Measurements from ENCODE around the gene MAD1L1. TPM values are rescaled to one million over a fixed set of nuclear protein-coding genes. Genes with fewer than 3 reads are reported as not detected.

The MAD1L1 gene
- total RNA-seq, 1 donor from 2014 or later: 16.2 TPM

DNA sequence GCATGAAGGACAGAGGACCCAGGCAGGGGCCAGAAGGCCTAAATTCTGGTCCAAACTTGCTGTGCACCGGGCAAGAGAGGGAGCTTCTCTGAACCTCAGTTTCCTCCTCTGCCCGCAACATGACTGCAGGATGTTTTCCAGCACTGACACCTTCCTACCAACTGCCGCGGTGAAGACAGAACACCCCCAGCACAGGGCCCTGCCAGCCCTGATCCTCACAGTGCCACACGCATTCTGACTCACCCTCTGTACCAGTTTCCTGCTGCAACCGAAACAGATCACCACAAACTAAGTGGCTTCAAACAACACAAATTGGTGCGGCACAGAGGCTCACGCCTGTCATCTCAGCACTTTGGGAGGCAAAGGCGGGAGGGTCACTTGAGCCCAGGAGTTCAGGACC lies 18.1 kb downstream of the MAD1L1 start:
- no peaks in the 10 kb centered on the region for H3K9me3 ChIP-seq (replicated peaks)
- H3K27ac ChIP-seq (replicated peaks): peak overlapping the region; percentile 88
- H3K36me3 ChIP-seq: peaks cover 71% of the 10 kb centered on the region
- peaks cover 31% of the 10 kb centered on the region for H3K4me1 ChIP-seq
- TF ChIP-seq, protein P1, sequence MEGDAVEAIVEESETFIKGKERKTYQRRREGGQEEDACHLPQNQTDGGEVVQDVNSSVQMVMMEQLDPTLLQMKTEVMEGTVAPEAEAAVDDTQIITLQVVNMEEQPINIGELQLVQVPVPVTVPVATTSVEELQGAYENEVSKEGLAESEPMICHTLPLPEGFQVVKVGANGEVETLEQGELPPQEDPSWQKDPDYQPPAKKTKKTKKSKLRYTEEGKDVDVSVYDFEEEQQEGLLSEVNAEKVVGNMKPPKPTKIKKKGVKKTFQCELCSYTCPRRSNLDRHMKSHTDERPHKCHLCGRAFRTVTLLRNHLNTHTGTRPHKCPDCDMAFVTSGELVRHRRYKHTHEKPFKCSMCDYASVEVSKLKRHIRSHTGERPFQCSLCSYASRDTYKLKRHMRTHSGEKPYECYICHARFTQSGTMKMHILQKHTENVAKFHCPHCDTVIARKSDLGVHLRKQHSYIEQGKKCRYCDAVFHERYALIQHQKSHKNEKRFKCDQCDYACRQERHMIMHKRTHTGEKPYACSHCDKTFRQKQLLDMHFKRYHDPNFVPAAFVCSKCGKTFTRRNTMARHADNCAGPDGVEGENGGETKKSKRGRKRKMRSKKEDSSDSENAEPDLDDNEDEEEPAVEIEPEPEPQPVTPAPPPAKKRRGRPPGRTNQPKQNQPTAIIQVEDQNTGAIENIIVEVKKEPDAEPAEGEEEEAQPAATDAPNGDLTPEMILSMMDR (IDR thresholded peaks at IDR 0.05; ENCODE audit: borderline replicate concordance): no peak
- H3K4me3 ChIP-seq: no peak overlapping the region
- H3K27me3 ChIP-seq (ENCODE audit: low read depth): no peaks in the 10 kb centered on the region
- no peak for DNase-seq
- intact Hi-C loops (cut with micrococcal nuclease): no loop called here

- DNase-seq: peak; percentile 80
- Histone ChIP-seq H3K27me3 (ENCODE audit: low read depth) (no peaks in the 10 kb centered on the region), H3K4me1 (peaks cover 31% of the 10 kb centered on the region), H3K9me3 (replicated peaks) (no peaks in the 10 kb centered on the region), H3K4me3 (no peak overlapping the region), H3K36me3 (peaks cover 66% of the 10 kb centered on the region), H3K27ac (replicated peaks) (peak overlapping the region; percentile 88)
- TF ChIP-seq, protein P1 (IDR thresholded peaks at IDR 0.05; ENCODE audit: borderline replicate concordance): no peak
- intact Hi-C loops (cut with micrococcal nuclease): no loop called here
Observed at GRCh38 chr7:2213551-2214215, 19.1 kb downstream of the MAD1L1 start.

- H3K36me3 ChIP-seq: peaks cover 64% of the 10 kb centered on the region
- peaks cover 31% of the 10 kb centered on the region for H3K4me1 ChIP-seq
- peak overlapping the region; percentile 88 for H3K27ac ChIP-seq (replicated peaks)
- DNase-seq: no peak
- TF ChIP-seq, protein P1 (IDR thresholded peaks at IDR 0.05; ENCODE audit: borderline replicate concordance): no peak
- no peak overlapping the region for H3K4me3 ChIP-seq
- H3K9me3 ChIP-seq (replicated peaks): no peaks in the 10 kb centered on the region
- intact Hi-C loops (cut with micrococcal nuclease): no loop called here
- H3K27me3 ChIP-seq (ENCODE audit: low read depth): no peaks in the 10 kb centered on the region
Observed at GRCh38 chr7:2212906-2213305, 19.8 kb downstream of the MAD1L1 start.

DNA sequence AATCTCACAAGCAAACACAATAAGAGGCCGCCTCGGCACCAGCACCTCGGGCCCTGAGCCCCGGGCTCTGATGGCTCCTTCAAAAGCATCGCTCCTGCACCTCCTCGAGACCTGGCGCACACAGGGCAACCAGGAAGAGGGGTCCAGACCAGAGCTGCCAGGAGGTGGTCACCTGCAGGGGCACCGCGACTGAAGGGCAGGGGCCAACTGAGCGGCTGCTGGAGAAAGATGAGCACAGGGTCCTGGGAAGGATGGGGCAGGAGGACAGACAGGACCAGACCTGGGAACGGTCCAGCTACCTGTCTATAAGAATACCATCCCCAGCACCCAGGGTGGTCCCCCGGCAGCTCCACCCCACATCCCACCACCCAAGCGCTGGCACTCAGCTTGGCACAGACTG lies 20.8 kb downstream of the MAD1L1 start:
- Histone ChIP-seq H3K9me3 (replicated peaks) (no peaks in the 10 kb centered on the region), H3K4me3 (no peak overlapping the region), H3K27ac (replicated peaks) (no peak overlapping the region), H3K4me1 (peaks cover 31% of the 10 kb centered on the region), H3K36me3 (peaks cover 63% of the 10 kb centered on the region), H3K27me3 (ENCODE audit: low read depth) (no peaks in the 10 kb centered on the region)
- intact Hi-C loops (cut with micrococcal nuclease): no loop called here
- TF ChIP-seq, protein P1 (IDR thresholded peaks at IDR 0.05; ENCODE audit: borderline replicate concordance): no peak
- DNase-seq: no peak

DNA sequence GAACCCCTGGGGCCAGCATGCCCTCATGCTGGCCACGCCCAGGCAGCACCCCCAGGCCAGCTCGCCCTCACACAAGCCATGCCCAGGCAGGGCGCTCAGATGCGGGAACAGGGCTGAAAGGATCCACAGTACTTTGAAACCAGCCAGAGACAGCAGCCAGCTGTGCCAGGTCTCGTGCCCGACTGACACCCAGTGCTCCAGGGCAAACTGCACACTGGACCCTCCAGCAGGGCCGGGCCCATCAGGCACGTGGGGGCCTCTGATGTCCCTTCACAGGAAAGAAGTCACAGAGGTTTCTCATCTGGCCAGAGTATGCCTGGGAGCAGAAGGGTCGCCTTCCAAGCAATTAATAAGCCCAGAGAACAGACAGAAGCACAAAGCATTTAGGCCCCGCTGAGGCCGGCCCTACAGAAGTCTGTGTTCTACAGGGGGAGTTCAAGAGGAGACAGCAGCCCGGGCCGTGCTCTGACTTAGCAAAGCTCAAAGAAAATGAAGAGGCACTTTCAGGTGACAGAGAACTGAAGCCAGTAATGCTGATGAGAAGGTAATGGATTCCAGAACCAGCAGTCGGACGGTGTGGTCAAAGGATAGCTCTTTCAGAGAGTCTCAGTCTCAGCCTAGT lies 21.4 kb downstream of the MAD1L1 start:
- intact Hi-C loops (cut with micrococcal nuclease): no loop called here
- TF ChIP-seq, protein P1 (IDR thresholded peaks at IDR 0.05; ENCODE audit: borderline replicate concordance): no peak
- peaks cover 31% of the 10 kb centered on the region for H3K4me1 ChIP-seq
- H3K27me3 ChIP-seq (ENCODE audit: low read depth): no peaks in the 10 kb centered on the region
- no peak overlapping the region for H3K4me3 ChIP-seq
- H3K36me3 ChIP-seq: peaks cover 57% of the 10 kb centered on the region
- no peak overlapping the region for H3K27ac ChIP-seq (replicated peaks)
- no peak for DNase-seq
- no peaks in the 10 kb centered on the region for H3K9me3 ChIP-seq (replicated peaks)

Measured in left ventricle myocardium inferior (tissue), 1 donor.